Measurements from ENCODE around the gene SELENBP1.
A peak's percentile ranks its signal among the peaks of the same experiment; 100 is the strongest.

Gene SELENBP1

DNA sequence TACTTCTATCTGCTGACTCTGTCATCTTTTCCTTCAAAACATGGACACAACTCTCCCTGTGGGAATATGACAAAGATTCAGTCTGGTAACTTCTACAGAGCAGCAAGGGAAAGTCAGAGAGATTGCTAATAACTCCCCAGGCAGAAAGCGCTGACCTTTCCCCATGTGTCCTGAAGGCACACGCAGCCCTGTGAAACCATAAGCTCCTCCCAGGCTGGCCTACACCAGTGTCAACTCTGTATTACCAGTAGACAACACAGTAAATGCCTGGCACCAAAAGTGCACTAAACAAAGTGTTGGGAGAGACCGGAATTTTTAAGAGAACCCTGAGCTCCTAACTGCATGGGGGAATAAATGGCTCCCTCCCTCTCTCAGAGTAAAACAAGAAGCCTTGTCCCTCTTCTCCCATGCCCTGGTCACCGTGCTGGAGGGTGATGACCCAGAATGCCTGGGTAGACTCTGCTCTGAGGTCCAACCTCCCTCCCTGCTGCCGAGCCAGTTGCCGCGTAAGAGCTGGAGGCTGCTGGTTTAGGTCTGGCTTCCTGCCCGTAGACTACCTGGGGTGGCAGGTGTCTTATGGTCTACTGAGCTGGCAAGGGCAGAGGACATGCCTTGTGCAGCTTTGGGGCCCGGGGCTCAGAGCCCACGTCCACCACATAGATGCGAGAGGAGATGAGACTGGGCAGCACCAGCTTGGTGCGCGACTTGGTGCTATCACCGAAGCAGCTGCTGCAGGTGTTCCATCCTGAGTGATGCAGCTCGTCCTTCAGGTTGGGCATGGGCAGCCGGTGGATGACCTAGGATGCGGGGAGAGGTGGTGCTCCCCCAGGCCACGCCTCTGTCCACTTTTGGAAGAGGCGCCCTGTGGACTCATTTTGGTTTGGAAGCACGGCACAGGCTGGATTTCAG, 3.9 kb downstream of the SELENBP1 start:
- TF ChIP-seq, protein P1, sequence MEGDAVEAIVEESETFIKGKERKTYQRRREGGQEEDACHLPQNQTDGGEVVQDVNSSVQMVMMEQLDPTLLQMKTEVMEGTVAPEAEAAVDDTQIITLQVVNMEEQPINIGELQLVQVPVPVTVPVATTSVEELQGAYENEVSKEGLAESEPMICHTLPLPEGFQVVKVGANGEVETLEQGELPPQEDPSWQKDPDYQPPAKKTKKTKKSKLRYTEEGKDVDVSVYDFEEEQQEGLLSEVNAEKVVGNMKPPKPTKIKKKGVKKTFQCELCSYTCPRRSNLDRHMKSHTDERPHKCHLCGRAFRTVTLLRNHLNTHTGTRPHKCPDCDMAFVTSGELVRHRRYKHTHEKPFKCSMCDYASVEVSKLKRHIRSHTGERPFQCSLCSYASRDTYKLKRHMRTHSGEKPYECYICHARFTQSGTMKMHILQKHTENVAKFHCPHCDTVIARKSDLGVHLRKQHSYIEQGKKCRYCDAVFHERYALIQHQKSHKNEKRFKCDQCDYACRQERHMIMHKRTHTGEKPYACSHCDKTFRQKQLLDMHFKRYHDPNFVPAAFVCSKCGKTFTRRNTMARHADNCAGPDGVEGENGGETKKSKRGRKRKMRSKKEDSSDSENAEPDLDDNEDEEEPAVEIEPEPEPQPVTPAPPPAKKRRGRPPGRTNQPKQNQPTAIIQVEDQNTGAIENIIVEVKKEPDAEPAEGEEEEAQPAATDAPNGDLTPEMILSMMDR (IDR thresholded peaks at IDR 0.05; ENCODE audit: low read depth, low read length, missing control alignments) = no peak
- no peak for DNase-seq (ENCODE audit: low read depth)
- no peak overlapping the region for H3K4me3 ChIP-seq (ENCODE audit: low read depth, low read length)

DNA sequence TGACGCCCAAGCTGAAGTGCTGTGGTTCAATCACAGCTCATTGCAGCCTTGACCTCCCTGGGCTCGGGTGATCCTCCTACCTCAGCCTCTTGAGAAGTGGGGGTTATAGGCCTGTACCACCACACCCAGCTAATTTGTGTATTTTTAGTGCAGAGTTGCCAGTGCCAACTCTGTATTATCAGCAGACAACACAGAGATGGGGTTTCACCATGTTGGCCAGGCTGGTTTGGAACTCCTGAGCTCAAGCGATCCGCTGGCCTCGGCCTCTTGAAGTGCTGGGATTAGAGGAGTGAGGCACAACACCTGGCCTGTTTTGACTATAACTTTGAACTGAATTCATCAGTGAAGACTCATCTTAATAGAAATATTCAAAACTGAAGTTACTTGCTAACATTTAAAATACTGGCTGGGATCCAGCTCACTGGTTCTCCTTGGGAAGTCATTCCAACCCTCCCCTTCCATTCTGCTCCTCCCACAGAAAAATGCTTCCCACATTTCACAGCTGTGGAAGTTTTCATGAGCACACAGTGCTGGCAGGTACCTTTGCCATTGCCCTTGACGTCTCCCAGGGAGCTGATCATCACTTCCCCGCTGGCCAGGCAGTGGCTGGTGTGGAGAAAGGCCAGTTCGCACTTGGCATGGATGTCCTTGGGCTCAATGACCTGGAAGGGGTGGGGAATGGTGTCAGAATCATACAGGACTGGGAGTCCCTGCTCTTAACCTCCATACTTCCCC, 4.7 kb downstream of the SELENBP1 start:
- TF ChIP-seq, protein P1 (IDR thresholded peaks at IDR 0.05; ENCODE audit: low read depth, low read length, missing control alignments) = no peak

DNA sequence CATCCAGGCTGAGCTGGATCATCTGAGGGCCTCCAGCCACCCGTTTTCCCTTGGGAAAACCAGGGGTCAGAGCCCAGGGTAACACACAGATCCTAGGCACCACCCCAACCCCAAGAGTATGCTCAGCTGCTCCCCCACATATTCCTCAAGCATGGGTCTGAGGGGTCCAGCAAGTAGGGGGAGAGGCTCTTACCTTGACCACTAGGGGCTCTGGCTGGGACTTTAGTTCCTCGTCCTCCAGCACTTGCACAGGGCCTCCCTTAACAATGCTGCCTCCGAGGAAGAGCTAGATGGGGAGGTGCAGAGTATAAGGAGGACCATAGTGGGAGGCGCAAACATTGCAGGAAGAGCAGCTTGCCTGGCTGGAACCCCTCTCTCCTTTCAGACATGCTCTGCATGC, 7.5 kb downstream of the SELENBP1 start:
- H3K4me3 ChIP-seq (ENCODE audit: low read depth, low read length) = no peak overlapping the region
- TF ChIP-seq, protein P1 (IDR thresholded peaks at IDR 0.05; ENCODE audit: low read depth, low read length, missing control alignments) = peak; percentile 17
- DNase-seq (ENCODE audit: low read depth) = no peak

More for the DNA sequence above, 4.7 kb downstream of the SELENBP1 start:
- DNase-seq (ENCODE audit: low read depth) = no peak
- H3K4me3 ChIP-seq (ENCODE audit: low read depth, low read length) = no peak overlapping the region

DNA sequence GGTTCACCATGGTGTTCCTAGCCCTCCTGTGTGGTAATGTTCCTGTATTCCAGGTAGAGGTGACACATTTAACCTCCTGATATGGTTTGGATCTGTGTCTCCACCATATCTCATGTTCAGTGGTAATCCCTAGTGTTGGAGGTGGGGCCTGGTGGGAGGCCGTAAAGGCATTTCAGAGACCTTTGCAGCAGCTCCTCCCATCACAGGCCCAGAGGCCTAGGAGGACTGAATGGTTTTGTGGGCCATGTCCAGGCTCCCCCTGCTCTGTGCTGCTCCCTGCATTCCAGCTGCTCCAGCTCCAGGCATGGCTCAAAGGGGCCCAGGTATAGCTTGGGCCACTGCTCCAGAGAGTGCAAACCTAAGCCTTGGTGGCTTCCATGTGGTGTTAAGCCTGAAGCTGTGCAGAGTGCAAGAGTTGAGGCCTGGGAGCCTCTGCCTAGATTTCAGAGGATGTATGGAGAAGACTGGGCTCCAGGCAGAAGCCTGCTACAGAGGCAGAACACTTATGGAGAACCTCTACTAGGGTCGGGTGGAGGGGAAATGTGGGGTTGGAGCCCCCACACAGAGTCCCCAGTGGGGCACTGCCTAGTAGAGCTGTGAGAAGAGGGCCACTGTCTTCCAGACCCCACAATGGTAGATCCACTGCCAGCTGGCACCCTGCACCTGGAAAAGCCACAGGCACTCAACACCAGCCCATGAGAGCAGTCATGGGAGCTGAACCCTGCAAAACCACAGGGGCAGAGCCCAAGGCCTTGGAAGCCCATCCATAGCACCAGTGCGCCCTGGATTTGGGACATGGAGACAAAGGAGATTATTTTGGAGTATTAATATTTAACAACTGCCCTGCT, 10.0 kb downstream of the SELENBP1 start:
- H3K4me3 ChIP-seq (ENCODE audit: low read depth, low read length) = no peak overlapping the region
- DNase-seq (ENCODE audit: low read depth) = no peak
- TF ChIP-seq, protein P1 (IDR thresholded peaks at IDR 0.05; ENCODE audit: low read depth, low read length, missing control alignments) = no peak

DNA sequence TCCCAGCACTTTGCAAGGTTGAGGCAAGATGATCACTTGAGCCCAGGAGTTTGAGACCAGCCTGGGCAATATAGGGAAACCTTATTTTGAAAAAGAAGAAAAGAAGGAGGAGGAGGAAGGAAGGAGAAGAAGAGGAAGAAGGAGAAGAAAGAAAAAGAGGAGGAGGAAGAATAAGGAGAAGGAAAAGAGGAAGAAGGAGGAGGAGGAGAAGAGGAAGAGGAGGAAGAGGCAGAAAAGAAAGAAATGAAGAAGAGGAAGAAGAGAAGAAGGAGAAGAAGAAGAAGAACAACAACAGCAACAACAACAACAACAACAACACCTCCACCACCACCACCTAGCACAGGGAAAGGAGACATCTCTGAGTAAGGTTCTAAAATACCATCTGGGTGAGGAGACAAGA, 10.6 kb downstream of the SELENBP1 start:
- TF ChIP-seq, protein P1 (IDR thresholded peaks at IDR 0.05; ENCODE audit: low read depth, low read length, missing control alignments) = no peak
- DNase-seq (ENCODE audit: low read depth) = no peak
- no peak overlapping the region for H3K4me3 ChIP-seq (ENCODE audit: low read depth, low read length)

DNA sequence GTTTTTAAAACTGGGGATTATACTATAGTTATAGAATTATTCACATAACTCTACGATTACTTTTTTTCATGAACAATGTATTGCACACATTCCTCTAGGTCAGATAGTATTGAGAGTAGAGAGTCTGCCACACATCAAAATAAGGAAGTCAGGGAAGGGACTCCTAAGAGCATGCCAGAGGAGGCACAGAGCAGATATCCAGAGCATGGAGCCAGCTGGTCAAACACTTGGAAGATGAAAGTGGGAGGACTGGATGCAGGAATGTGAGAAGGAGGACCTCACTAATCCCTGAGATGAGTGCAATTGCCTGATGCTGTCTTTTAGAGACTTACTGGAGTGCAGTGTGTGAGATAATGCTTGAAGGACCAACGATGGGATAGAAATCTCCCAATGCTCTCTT, 15.8 kb downstream of the SELENBP1 start:
- TF ChIP-seq, protein P1 (IDR thresholded peaks at IDR 0.05; ENCODE audit: low read depth, low read length, missing control alignments) = no peak
- H3K4me3 ChIP-seq (ENCODE audit: low read depth, low read length) = no peak overlapping the region
- no peak for DNase-seq (ENCODE audit: low read depth)
